Caco-2 (cell line): ENCODE results near the gene GAS7. TPM values are rescaled to one million over a fixed set of nuclear protein-coding genes. Genes with fewer than 3 reads are reported as not detected.
"Not testable (repeated sequence)": the region's sequence is repeated elsewhere in the genome, so short reads cannot be mapped to it uniquely, and the experiment has no call there.

Source experiments
- BruUV-seq: library from RNA; stranded (reverse); fragments of 400-500 nt; replicated peaks from 2 replicates; lab custom pipeline; 2021; lab: Mats Ljungman, UMichigan
- CTCF ChIA-PET: fragments of 300-600 bp; sonication (Branson Sonifier 250); formaldehyde crosslinking; loops from one replicate; lab custom pipeline; 2022; ENCODE audit warnings: antibody characterized with exemption; lab: Charles Lee
- POLR2A ChIA-PET: fragments of 300-600 bp; sonication (Branson Sonifier 250); formaldehyde crosslinking; loops from one replicate; lab custom pipeline; 2022; ENCODE audit warnings: antibody characterized with exemption; lab: Charles Lee
- DNase-seq, 2 experiments: peaks; one replicate each; pipeline versions ENCODE4 v3.0.0 to v3.0.0-alpha.2; 2020 to 2022
- H3K27me3 ChIP-seq: replicated peaks from 2 replicates; pipeline ENCODE4 v1.6.0; 2011; ENCODE audit warnings: low read length; ENCODE audit not compliant: control insufficient read depth, insufficient read depth
- H3K36me3 ChIP-seq: 2 replicates; pipeline ENCODE4 v1.5.1; 2011; ENCODE audit warnings: low read length; ENCODE audit not compliant: control insufficient read depth, insufficient read depth
- H3K4me1 ChIP-seq: fragments of 250-450 bp; sonication (Bioruptor Pico); 2 replicates; pipeline ENCODE4 v1.5.1; 2020; ENCODE audit warnings: mild to moderate bottlenecking
- H3K4me3 ChIP-seq: 2 replicates; pipeline ENCODE4 v1.5.1; 2011; ENCODE audit warnings: low read depth, mild to moderate bottlenecking, control low read depth, low read length
- H3K9me3 ChIP-seq: fragments of 250-450 bp; sonication (Bioruptor Pico); 2 replicates; pipeline ENCODE4 v1.5.1; 2020; ENCODE audit warnings: mild to moderate bottlenecking, moderate library complexity
- H3K27ac Mint-ChIP-seq: one replicate; pipeline ENCODE4 v1.8.0; 2022; ENCODE audit warnings: mixed read lengths; ENCODE audit not compliant: unreplicated experiment
- H3K27me3 Mint-ChIP-seq: one replicate; pipeline ENCODE4 v1.8.0; 2022; ENCODE audit warnings: mixed read lengths; ENCODE audit not compliant: insufficient read depth, unreplicated experiment
- H3K36me3 Mint-ChIP-seq: one replicate; pipeline ENCODE4 v1.8.0; 2022; ENCODE audit warnings: mild to moderate bottlenecking, mixed read lengths; ENCODE audit not compliant: insufficient read depth, unreplicated experiment
- H3K4me1 Mint-ChIP-seq: one replicate; pipeline ENCODE4 v1.8.0; 2022; ENCODE audit warnings: low read depth, mixed read lengths; ENCODE audit not compliant: unreplicated experiment
- H3K4me3 Mint-ChIP-seq: one replicate; pipeline ENCODE4 v1.8.0; 2022; ENCODE audit warnings: mild to moderate bottlenecking, moderate library complexity, mixed read lengths; ENCODE audit not compliant: unreplicated experiment
- H3K9me3 Mint-ChIP-seq: one replicate; pipeline ENCODE4 v1.8.0; 2022; ENCODE audit warnings: mixed read lengths; ENCODE audit not compliant: unreplicated experiment
- intact Hi-C: fragments of 100-400 bp; cut with micrococcal nuclease; formaldehyde crosslinking; loops from one replicate; pipeline ENCODE4 v1.10.0; 2022; ENCODE audit not compliant: unreplicated experiment
- total RNA-seq: library from RNA; stranded (reverse); gene quantifications from 2 replicates; pipeline ENCODE4 v1.2.3, GENCODE V29; 2022
- TF ChIP-seq, protein P1 (sequence below), 2 experiments: fragments of 200-600 bp in 1 of 2; IDR thresholded peaks; 1 replicate in 1 of 2; 2 replicates in 1 of 2; pipeline versions ENCODE4 v1.5.1 to v1.8.0; 2011 to 2022; ENCODE audit warnings: antibody characterized with exemption in 1 of 2, control low read depth in 1 of 2, inconsistent platforms in 1 of 2, low read depth in 1 of 2, low read length in 1 of 2, mild to moderate bottlenecking in 1 of 2, moderate library complexity in 1 of 2; ENCODE audit not compliant: insufficient read depth in 1 of 2, severe bottlenecking in 1 of 2, unreplicated experiment in 1 of 2

The GAS7 gene
- total RNA-seq, 1 experiment from 2014 or later = 0.34 TPM

DNA sequence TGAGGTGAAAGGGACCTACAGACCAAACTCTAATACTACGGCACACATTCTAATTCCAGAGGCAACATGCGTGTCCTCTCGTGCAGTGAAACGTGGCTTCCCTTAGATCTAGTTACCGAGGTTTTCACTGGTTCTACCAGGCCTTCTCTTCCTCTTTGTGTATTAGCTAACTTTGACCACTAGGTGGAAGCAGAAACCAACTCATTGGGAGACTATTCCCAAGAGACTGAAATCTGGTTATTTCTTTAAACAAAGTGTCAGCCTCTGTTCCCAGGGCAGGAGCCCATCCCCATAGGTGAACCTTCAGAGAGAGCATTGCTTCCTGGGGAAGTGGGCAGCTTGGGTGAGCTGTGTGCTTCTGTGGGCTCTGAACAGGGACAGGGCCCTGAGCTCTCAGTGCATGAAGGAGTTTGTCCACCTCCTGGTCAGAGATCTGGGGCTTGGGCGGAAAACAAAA lies 273.6 kb downstream of the GAS7 start:
- H3K27ac Mint-ChIP-seq = no peak overlapping the region
- H3K9me3 Mint-ChIP-seq = no peaks in the 10 kb centered on the region
- DNase-seq = peak; percentile 33 to 50

GRCh38 chr17:9922012-9922848 lies 276.2 kb downstream of the GAS7 start:
- H3K27me3 ChIP-seq = no peaks in the 10 kb centered on the region
- intact Hi-C loops = loop anchor here (10.0 kb wide), 1 partner anchor 693 kb away; no protein-coding TSS in a partner anchor
- no TSS peak for BruUV-seq
- POLR2A ChIA-PET = no interaction called here
- Mint-ChIP-seq H3K4me1 (no peaks in the 10 kb centered on the region), H3K27me3 (no peaks in the 10 kb centered on the region), H3K27ac (no peak overlapping the region), H3K36me3 (no peaks in the 10 kb centered on the region), H3K9me3 (no peaks in the 10 kb centered on the region), H3K4me3 (no peak overlapping the region)
- H3K4me3 ChIP-seq = no peak overlapping the region
- H3K9me3 ChIP-seq = no peaks in the 10 kb centered on the region
- H3K36me3 ChIP-seq = no peaks in the 10 kb centered on the region
- no peak for DNase-seq
- CTCF ChIA-PET = interaction anchor here (0.6 to 0.7 kb wide), 2 partner anchors 60 to 391 kb away, joined by 3 to 4 read pairs; no protein-coding TSS in a partner anchor
- TF ChIP-seq, protein P1, sequence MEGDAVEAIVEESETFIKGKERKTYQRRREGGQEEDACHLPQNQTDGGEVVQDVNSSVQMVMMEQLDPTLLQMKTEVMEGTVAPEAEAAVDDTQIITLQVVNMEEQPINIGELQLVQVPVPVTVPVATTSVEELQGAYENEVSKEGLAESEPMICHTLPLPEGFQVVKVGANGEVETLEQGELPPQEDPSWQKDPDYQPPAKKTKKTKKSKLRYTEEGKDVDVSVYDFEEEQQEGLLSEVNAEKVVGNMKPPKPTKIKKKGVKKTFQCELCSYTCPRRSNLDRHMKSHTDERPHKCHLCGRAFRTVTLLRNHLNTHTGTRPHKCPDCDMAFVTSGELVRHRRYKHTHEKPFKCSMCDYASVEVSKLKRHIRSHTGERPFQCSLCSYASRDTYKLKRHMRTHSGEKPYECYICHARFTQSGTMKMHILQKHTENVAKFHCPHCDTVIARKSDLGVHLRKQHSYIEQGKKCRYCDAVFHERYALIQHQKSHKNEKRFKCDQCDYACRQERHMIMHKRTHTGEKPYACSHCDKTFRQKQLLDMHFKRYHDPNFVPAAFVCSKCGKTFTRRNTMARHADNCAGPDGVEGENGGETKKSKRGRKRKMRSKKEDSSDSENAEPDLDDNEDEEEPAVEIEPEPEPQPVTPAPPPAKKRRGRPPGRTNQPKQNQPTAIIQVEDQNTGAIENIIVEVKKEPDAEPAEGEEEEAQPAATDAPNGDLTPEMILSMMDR (IDR thresholded peaks at IDR 0.05; ENCODE audit: insufficient read depth in 1 of 2, low read depth in 1 of 2, low read length in 1 of 2, severe bottlenecking in 1 of 2, unreplicated experiment in 1 of 2) = no peak
- H3K4me1 ChIP-seq = no peaks in the 10 kb centered on the region

More for the DNA sequence above, 273.6 kb downstream of the GAS7 start:
- Mint-ChIP-seq H3K4me3 (no peak overlapping the region), H3K4me1 (no peaks in the 10 kb centered on the region), H3K27me3 (no peaks in the 10 kb centered on the region), H3K36me3 (no peaks in the 10 kb centered on the region)
- Histone ChIP-seq H3K4me1 (no peaks in the 10 kb centered on the region), H3K9me3 (no peaks in the 10 kb centered on the region), H3K4me3 (no peak overlapping the region), H3K36me3 (no peaks in the 10 kb centered on the region), H3K27me3 (no peaks in the 10 kb centered on the region)
- BruUV-seq = no TSS peak
- ChIA-PET POLR2A (no interaction called here), CTCF (interaction anchor here (0.6 to 1.2 kb wide), 4 partner anchors 33 to 84 kb away, joined by 3 to 6 read pairs (median 5); no protein-coding TSS in a partner anchor)
- TF ChIP-seq, protein P1 (IDR thresholded peaks at IDR 0.05; ENCODE audit: insufficient read depth in 1 of 2, low read depth in 1 of 2, low read length in 1 of 2, severe bottlenecking in 1 of 2, unreplicated experiment in 1 of 2) = peak; percentile 43 to 49
- intact Hi-C loops = loop anchor here (1.0 to 10.0 kb wide), 2 partner anchors 35 to 690 kb away; no protein-coding TSS in a partner anchor

DNA sequence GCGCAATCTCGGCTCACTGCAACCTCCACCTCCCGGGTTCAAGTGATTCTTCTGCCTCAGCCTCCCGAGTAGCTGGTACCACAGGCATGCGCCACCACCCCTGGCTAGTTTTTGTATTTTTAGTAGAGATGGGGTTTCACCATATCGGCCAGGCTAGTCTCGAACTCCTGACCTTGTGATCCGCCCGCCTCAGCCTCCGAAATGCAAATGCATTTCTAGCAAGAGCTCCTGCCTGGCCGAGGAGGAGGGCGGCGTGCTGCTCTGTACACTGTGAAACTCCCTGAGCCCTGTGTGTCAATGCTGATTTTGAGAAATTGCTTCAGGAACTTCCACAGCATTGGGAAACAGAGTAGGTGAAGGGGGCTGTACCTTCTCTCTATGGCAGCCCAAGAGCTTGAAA lies 277.2 kb downstream of the GAS7 start:
- H3K4me1 ChIP-seq, H3K9me3 Mint-ChIP-seq, H3K27me3 Mint-ChIP-seq, H3K9me3 ChIP-seq, H3K4me3 ChIP-seq, H3K4me1 Mint-ChIP-seq, DNase-seq, H3K27ac Mint-ChIP-seq, POLR2A ChIA-PET, H3K27me3 ChIP-seq, H3K4me3 Mint-ChIP-seq, H3K36me3 Mint-ChIP-seq, H3K36me3 ChIP-seq, BruUV-seq: not testable (repeated sequence)
- CTCF ChIA-PET = interaction anchor here (0.6 kb wide), 1 partner anchor 59 kb away, joined by 3 read pairs; no protein-coding TSS in a partner anchor
- intact Hi-C loops = loop anchor here (10.0 kb wide), 1 partner anchor 694 kb away; no protein-coding TSS in a partner anchor
